ENCODE data around the gene SLK.

The SLK gene

GRCh38 chr10:104034401-104035193, 67.7 kb downstream of the SLK start:
- DNase-seq = no peak

- no peak for DNase-seq
Measured at GRCh38 chr10:104035194-104036068, 68.5 kb downstream of the SLK start.

GRCh38 chr10:104036069-104036384, 69.1 kb downstream of the SLK start:
- DNase-seq = no peak

- no peak for DNase-seq
Measured at GRCh38 chr10:104036518-104037260, 69.7 kb downstream of the SLK start.

- DNase-seq = no peak
Measured at GRCh38 chr10:104037261-104037951, 70.5 kb downstream of the SLK start.

- no peak for DNase-seq
Measured at GRCh38 chr10:104038537-104038936, 71.6 kb downstream of the SLK start.

GRCh38 chr10:104038958-104039752, 72.2 kb downstream of the SLK start:
- DNase-seq = no peak

- no peak for DNase-seq
Measured at GRCh38 chr10:104040382-104040781, 73.4 kb downstream of the SLK start.

GRCh38 chr10:104040862-104041789, 74.2 kb downstream of the SLK start:
- no peak for DNase-seq

- DNase-seq = no peak
Measured at GRCh38 chr10:104041891-104042535, 75.1 kb downstream of the SLK start.

- no peak for DNase-seq
Measured at GRCh38 chr10:104043185-104043830, 76.4 kb downstream of the SLK start.

GRCh38 chr10:104043854-104044253, 76.9 kb downstream of the SLK start:
- no peak for DNase-seq

GRCh38 chr10:104045151-104046089, 78.5 kb downstream of the SLK start:
- no peak for DNase-seq

GRCh38 chr10:104046651-104047050, 79.7 kb downstream of the SLK start:
- no peak for DNase-seq

GRCh38 chr10:104049504-104050250, 82.7 kb downstream of the SLK start:
- DNase-seq = no peak

- no peak for DNase-seq
Measured at GRCh38 chr10:104052431-104052830, 85.5 kb downstream of the SLK start.

- no peak for DNase-seq
Measured at GRCh38 chr10:104053201-104053600, 86.3 kb downstream of the SLK start.

GRCh38 chr10:104054430-104054829, 87.5 kb downstream of the SLK start:
- DNase-seq = no peak

Data from stimulated activated CD4-positive, alpha-beta T cell treated with anti-CD3 and anti-CD28 coated beads, Interleukin-4, amount 100 ng/mL, for 4 hours (primary cell).